WTC11 (cell line): ENCODE data around the gene RCHY1.

Source experiments
- AFF4 ChIP-seq: sonication (generic); formaldehyde crosslinking; IDR thresholded peaks from 2 replicates; pipeline ENCODE4 v1.8.1; 2023; ENCODE audit warnings: mild to moderate bottlenecking, missing genetic modification reagents, borderline replicate concordance
- CTCF ChIP-seq: fragments of 200-600 bp; IDR thresholded peaks from 2 replicates; pipeline ENCODE4 v1.8.0; 2022; ENCODE audit warnings: antibody characterized with exemption
- ETV6 ChIP-seq: sonication (generic); formaldehyde crosslinking; IDR thresholded peaks from 2 replicates; pipeline ENCODE4 v1.8.1; 2022; ENCODE audit warnings: mild to moderate bottlenecking, missing genetic modification reagents
- FOXJ3 ChIP-seq: sonication (generic); formaldehyde crosslinking; IDR thresholded peaks from 2 replicates; pipeline ENCODE4 v1.9.0; 2021; ENCODE audit warnings: missing genetic modification reagents, mild to moderate bottlenecking, borderline replicate concordance
- IRF2 ChIP-seq: sonication (generic); formaldehyde crosslinking; IDR thresholded peaks from 2 replicates; pipeline ENCODE4 v1.8.0; 2022; ENCODE audit warnings: low read depth, missing genetic modification reagents, borderline replicate concordance
- NFYB ChIP-seq: sonication (generic); formaldehyde crosslinking; conservative IDR thresholded peaks from 2 replicates; pipeline ENCODE4 v1.8.0; 2022; ENCODE audit warnings: low read depth, missing genetic modification reagents
- NR2C2 ChIP-seq: sonication (generic); formaldehyde crosslinking; IDR thresholded peaks from 2 replicates; pipeline ENCODE4 v1.8.0; 2022; ENCODE audit warnings: mild to moderate bottlenecking, missing genetic modification reagents
- TEAD4 ChIP-seq: sonication (generic); formaldehyde crosslinking; IDR thresholded peaks from 2 replicates; pipeline ENCODE4 v1.8.0; 2022; ENCODE audit warnings: mild to moderate bottlenecking, missing genetic modification reagents
- USF2 ChIP-seq: sonication (generic); formaldehyde crosslinking; IDR thresholded peaks from 2 replicates; pipeline ENCODE4 v1.8.1; 2023; ENCODE audit warnings: mild to moderate bottlenecking, missing genetic modification reagents, moderate library complexity
- ZNF232 ChIP-seq: sonication (generic); formaldehyde crosslinking; IDR thresholded peaks from 2 replicates; pipeline ENCODE4 v1.8.0; 2022; ENCODE audit warnings: mild to moderate bottlenecking, missing genetic modification reagents
- ZNF416 ChIP-seq: fragments of 250-450 bp; sonication (Bioruptor Pico); IDR thresholded peaks from 2 replicates; pipeline ENCODE4 v1.9.0; 2021; ENCODE audit warnings: mild to moderate bottlenecking, inconsistent platforms
- TF ChIP-seq, protein P1 (sequence below): sonication (generic); formaldehyde crosslinking; conservative IDR thresholded peaks from 2 replicates; pipeline ENCODE4 v1.8.1; 2023; ENCODE audit warnings: mild to moderate bottlenecking, low read depth, missing genetic modification reagents, moderate library complexity
- TF ChIP-seq, protein P2 (sequence below): sonication (generic); formaldehyde crosslinking; IDR thresholded peaks from 2 replicates; pipeline ENCODE4 v1.8.1; 2022; ENCODE audit warnings: low read depth, missing genetic modification reagents, borderline replicate concordance
- TF ChIP-seq, protein P3 (sequence below): sonication (generic); formaldehyde crosslinking; IDR thresholded peaks from 2 replicates; pipeline ENCODE4 v1.8.0; 2022; ENCODE audit warnings: mild to moderate bottlenecking, missing genetic modification reagents

DNA sequence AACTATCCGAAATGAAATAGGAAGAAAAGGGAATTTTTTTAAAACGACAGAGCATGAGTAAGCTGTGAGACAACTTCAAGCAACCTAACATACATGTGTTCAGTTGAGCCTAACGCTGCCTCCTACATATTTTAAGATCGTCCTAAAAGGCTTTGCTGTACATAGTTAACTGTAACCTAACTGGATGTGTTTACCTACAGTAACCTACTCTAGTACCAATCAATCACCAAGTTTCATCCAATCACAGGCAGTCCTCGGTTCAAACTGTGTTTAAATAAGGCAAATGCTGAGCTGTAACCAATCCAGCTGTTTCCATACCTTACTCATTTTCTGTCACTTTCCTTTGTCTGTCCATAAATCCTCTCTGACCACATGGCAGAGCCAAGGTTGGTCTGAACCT is 17.1 kb downstream of the RCHY1 start:
- no peak for TF ChIP-seq CTCF
- no peak for TF ChIP-seq IRF2 (CRISPR knock-in tag)
- TF ChIP-seq FOXJ3 (CRISPR knock-in tag): no peak
- no peak for TF ChIP-seq ETV6 (CRISPR knock-in tag)
- TF ChIP-seq, protein P1, sequence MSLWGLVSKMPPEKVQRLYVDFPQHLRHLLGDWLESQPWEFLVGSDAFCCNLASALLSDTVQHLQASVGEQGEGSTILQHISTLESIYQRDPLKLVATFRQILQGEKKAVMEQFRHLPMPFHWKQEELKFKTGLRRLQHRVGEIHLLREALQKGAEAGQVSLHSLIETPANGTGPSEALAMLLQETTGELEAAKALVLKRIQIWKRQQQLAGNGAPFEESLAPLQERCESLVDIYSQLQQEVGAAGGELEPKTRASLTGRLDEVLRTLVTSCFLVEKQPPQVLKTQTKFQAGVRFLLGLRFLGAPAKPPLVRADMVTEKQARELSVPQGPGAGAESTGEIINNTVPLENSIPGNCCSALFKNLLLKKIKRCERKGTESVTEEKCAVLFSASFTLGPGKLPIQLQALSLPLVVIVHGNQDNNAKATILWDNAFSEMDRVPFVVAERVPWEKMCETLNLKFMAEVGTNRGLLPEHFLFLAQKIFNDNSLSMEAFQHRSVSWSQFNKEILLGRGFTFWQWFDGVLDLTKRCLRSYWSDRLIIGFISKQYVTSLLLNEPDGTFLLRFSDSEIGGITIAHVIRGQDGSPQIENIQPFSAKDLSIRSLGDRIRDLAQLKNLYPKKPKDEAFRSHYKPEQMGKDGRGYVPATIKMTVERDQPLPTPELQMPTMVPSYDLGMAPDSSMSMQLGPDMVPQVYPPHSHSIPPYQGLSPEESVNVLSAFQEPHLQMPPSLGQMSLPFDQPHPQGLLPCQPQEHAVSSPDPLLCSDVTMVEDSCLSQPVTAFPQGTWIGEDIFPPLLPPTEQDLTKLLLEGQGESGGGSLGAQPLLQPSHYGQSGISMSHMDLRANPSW (CRISPR knock-in tag): no peak
- TF ChIP-seq AFF4 (CRISPR knock-in tag): no peak
- TF ChIP-seq NR2C2 (CRISPR knock-in tag): no peak
- TF ChIP-seq, protein P2, sequence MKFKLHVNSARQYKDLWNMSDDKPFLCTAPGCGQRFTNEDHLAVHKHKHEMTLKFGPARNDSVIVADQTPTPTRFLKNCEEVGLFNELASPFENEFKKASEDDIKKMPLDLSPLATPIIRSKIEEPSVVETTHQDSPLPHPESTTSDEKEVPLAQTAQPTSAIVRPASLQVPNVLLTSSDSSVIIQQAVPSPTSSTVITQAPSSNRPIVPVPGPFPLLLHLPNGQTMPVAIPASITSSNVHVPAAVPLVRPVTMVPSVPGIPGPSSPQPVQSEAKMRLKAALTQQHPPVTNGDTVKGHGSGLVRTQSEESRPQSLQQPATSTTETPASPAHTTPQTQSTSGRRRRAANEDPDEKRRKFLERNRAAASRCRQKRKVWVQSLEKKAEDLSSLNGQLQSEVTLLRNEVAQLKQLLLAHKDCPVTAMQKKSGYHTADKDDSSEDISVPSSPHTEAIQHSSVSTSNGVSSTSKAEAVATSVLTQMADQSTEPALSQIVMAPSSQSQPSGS (CRISPR knock-in tag): no peak
- TF ChIP-seq ZNF416 (CRISPR knock-in tag): no peak
- TF ChIP-seq, protein P3, sequence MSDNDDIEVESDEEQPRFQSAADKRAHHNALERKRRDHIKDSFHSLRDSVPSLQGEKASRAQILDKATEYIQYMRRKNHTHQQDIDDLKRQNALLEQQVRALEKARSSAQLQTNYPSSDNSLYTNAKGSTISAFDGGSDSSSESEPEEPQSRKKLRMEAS (CRISPR knock-in tag): no peak
- TF ChIP-seq USF2 (CRISPR knock-in tag): no peak
- no peak for TF ChIP-seq ZNF232 (CRISPR knock-in tag)
- no peak for TF ChIP-seq NFYB (CRISPR knock-in tag)
- TF ChIP-seq TEAD4 (CRISPR knock-in tag): no peak
